NCI-H2227 (cell line): ENCODE results near the gene CLEC20A.

Experiments
- DNase-seq: peaks from one replicate; lab custom pipeline; 2025; ENCODE audit not compliant: unreplicated experiment; lab: John Stamatoyannopoulos, UW

Gene CLEC20A

GRCh38 chr1:178477841-178478240 lies 18.9 kb downstream of the CLEC20A start:
- DNase-seq: no peak

GRCh38 chr1:178477373-178477772 lies 19.4 kb downstream of the CLEC20A start:
- no peak for DNase-seq

GRCh38 chr1:178472531-178472930 lies 24.2 kb downstream of the CLEC20A start:
- DNase-seq: no peak

- DNase-seq: peak; percentile 33
Measured at GRCh38 chr1:178470411-178470960, 26.3 kb downstream of the CLEC20A start.

GRCh38 chr1:178467837-178468236 lies 28.9 kb downstream of the CLEC20A start:
- no peak for DNase-seq

- DNase-seq: no peak
Measured at GRCh38 chr1:178465011-178465410, 31.8 kb downstream of the CLEC20A start.

- no peak for DNase-seq
Measured at GRCh38 chr1:178464566-178464965, 32.2 kb downstream of the CLEC20A start.

GRCh38 chr1:178464141-178464540 lies 32.6 kb downstream of the CLEC20A start:
- no peak for DNase-seq

- DNase-seq: no peak
Measured at GRCh38 chr1:178461701-178462100, 35.1 kb downstream of the CLEC20A start.

- no peak for DNase-seq
Measured at GRCh38 chr1:178461104-178461503, 35.7 kb downstream of the CLEC20A start.

- DNase-seq: no peak
Measured at GRCh38 chr1:178458203-178458602, 38.6 kb downstream of the CLEC20A start.

- DNase-seq: no peak
Measured at GRCh38 chr1:178457651-178458050, 39.1 kb downstream of the CLEC20A start.

GRCh38 chr1:178456472-178456871 lies 40.3 kb downstream of the CLEC20A start:
- DNase-seq: no peak

GRCh38 chr1:178452013-178452412 lies 44.8 kb downstream of the CLEC20A start:
- no peak for DNase-seq

- DNase-seq: no peak
Measured at GRCh38 chr1:178451529-178451928, 45.2 kb downstream of the CLEC20A start.

- no peak for DNase-seq
Measured at GRCh38 chr1:178450871-178451270, 45.9 kb downstream of the CLEC20A start.

GRCh38 chr1:178442925-178443324 lies 53.8 kb downstream of the CLEC20A start:
- no peak for DNase-seq

- no peak for DNase-seq
Measured at GRCh38 chr1:178438432-178438831, 58.3 kb downstream of the CLEC20A start.

GRCh38 chr1:178436899-178437298 lies 59.9 kb downstream of the CLEC20A start:
- no peak for DNase-seq

- DNase-seq: no peak
Measured at GRCh38 chr1:178434899-178435435, 61.8 kb downstream of the CLEC20A start.

GRCh38 chr1:178434360-178434759 lies 62.4 kb downstream of the CLEC20A start:
- DNase-seq: no peak
